GM10847 (cell line): Measurements from ENCODE around the gene BCL2.

Source experiments
- POLR2A ChIP-seq: IDR thresholded peaks from 2 replicates; pipeline ENCODE4 v1.6.1; 2011; ENCODE audit not compliant: insufficient read length; ENCODE audit errors: extremely low read depth

BCL2 gene

DNA sequence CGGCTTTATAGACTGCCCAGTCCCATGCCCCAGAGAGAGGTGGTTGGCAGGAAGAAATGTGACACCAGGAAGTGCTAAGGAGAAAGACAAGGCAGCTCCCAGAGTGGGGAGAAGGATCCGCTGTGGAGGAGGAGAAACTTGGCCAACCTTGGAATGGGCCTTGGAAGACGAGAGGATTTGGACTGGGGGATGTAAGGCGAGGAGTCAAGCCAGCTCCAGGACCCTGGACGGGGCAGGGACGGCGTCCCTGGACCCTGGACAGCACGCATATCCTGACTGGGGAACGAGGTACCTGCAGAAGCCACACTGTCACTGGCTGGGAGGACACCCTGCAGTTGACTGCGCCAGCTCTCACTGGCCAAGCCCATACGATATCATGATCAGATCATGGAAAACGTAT, 153.4 kb downstream of the BCL2 start:
- TF ChIP-seq POLR2A, result no peak

GRCh38 chr18:63164396-63164795, 155.2 kb downstream of the BCL2 start:
- TF ChIP-seq POLR2A, result no peak

DNA sequence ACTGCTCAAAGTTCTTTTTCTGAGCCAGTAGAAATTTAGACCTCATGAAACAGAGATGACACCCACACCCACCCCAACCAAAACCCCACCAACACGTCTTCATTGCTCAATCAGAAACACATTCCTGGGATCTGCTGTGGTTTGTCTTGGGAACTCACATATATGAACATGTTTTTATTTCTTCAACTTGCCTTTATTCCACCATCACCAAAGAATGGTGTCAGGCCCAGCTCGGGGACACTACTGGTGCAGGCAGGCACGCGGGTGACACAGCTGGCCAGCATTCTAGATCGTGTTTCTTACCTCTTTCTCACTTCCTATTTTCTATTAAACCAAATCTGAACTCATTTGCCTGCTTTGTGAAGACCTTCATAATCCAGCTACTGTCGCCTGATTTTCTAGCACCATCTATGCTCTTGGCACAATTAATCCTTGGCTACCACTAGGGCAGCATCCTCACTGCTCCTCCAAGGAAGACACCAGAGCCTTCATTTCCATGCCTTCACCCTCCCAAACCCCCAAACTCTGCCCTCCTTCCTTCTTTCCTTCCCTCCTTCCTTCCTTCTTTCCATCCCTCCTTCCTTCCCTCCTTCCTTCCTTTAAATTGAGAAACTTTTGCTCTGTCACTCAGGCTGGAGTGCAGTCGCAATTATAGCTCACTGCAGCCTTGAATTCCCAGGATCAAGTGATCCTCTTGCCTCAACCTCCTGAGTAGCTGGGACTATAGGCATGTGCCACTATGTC, 157.1 kb downstream of the BCL2 start:
- peak; percentile 34 for TF ChIP-seq POLR2A

GRCh38 chr18:63161761-63162195, 157.8 kb downstream of the BCL2 start:
- TF ChIP-seq POLR2A, result peak; percentile 34

GRCh38 chr18:63161032-63161760, 158.4 kb downstream of the BCL2 start:
- TF ChIP-seq POLR2A, result no peak

GRCh38 chr18:63160172-63160995, 159.2 kb downstream of the BCL2 start:
- no peak for TF ChIP-seq POLR2A

- TF ChIP-seq POLR2A, result no peak
Measured at GRCh38 chr18:63159590-63159989, 160.0 kb downstream of the BCL2 start.

GRCh38 chr18:63158676-63159291, 160.8 kb downstream of the BCL2 start:
- peak; percentile 55 for TF ChIP-seq POLR2A

GRCh38 chr18:63158012-63158631, 161.4 kb downstream of the BCL2 start:
- no peak for TF ChIP-seq POLR2A

- no peak for TF ChIP-seq POLR2A
Measured at GRCh38 chr18:63157293-63158011, 162.1 kb downstream of the BCL2 start.

- no peak for TF ChIP-seq POLR2A
Measured at GRCh38 chr18:63155910-63156773, 163.4 kb downstream of the BCL2 start.

- TF ChIP-seq POLR2A, result no peak
Measured at GRCh38 chr18:63155169-63155852, 164.3 kb downstream of the BCL2 start.
